ENCODE data around the gene TNIP3. TPM values are rescaled to one million over a fixed set of nuclear protein-coding genes. Genes with fewer than 3 reads are reported as not detected.

TNIP3 gene
- total RNA-seq, 3 donors from 2014 or later: 0.38 to 2.0 (median 1.1) TPM

GRCh38 chr4:121130326-121130660, 33.8 kb downstream of the TNIP3 start:
- DNase-seq (no peak), ATAC-seq (no peak)
- Histone ChIP-seq H3K36me3 (ENCODE audit: low read depth) (no peaks in the 10 kb centered on the region), H3K4me1 (ENCODE audit: low read depth) (no peaks in the 10 kb centered on the region), H3K4me3 (no peak overlapping the region), H3K9me3 (no peaks in the 10 kb centered on the region)
- no peak for TF ChIP-seq CTCF (IDR thresholded peaks at IDR 0.05)
- intact Hi-C loops (cut with DNase I, micrococcal nuclease): no loop called here

GRCh38 chr4:121129606-121130325, 34.4 kb downstream of the TNIP3 start:
- Histone ChIP-seq H3K9me3 (no peaks in the 10 kb centered on the region), H3K36me3 (ENCODE audit: low read depth) (no peaks in the 10 kb centered on the region), H3K4me1 (ENCODE audit: low read depth) (no peaks in the 10 kb centered on the region), H3K4me3 (no peak overlapping the region)
- intact Hi-C loops (cut with DNase I, micrococcal nuclease): no loop called here
- ATAC-seq (no peak), DNase-seq (no peak)
- TF ChIP-seq CTCF (IDR thresholded peaks at IDR 0.05): no peak

GRCh38 chr4:121127100-121127499, 37.0 kb downstream of the TNIP3 start:
- Histone ChIP-seq H3K36me3 (ENCODE audit: low read depth) (no peaks in the 10 kb centered on the region), H3K9me3 (no peaks in the 10 kb centered on the region), H3K4me1 (ENCODE audit: low read depth) (no peaks in the 10 kb centered on the region), H3K4me3 (no peak overlapping the region)
- TF ChIP-seq CTCF (IDR thresholded peaks at IDR 0.05): no peak
- intact Hi-C loops (cut with DNase I, micrococcal nuclease): no loop called here
- no peak for DNase-seq
- no peak for ATAC-seq

GRCh38 chr4:121126449-121127006, 37.6 kb downstream of the TNIP3 start:
- H3K9me3 ChIP-seq: no peaks in the 10 kb centered on the region
- ATAC-seq (no peak), DNase-seq (no peak)
- no peaks in the 10 kb centered on the region for H3K36me3 ChIP-seq (ENCODE audit: low read depth)
- no peak for TF ChIP-seq CTCF (IDR thresholded peaks at IDR 0.05)
- no peak overlapping the region for H3K4me3 ChIP-seq
- H3K4me1 ChIP-seq (ENCODE audit: low read depth): no peaks in the 10 kb centered on the region
- intact Hi-C loops (cut with DNase I, micrococcal nuclease): no loop called here

GRCh38 chr4:121125498-121125885, 38.6 kb downstream of the TNIP3 start:
- Histone ChIP-seq H3K4me3 (no peak overlapping the region), H3K4me1 (ENCODE audit: low read depth) (no peaks in the 10 kb centered on the region), H3K36me3 (ENCODE audit: low read depth) (no peaks in the 10 kb centered on the region), H3K9me3 (no peaks in the 10 kb centered on the region)
- no peak for DNase-seq
- no peak for TF ChIP-seq CTCF (IDR thresholded peaks at IDR 0.05)
- intact Hi-C loops (cut with DNase I, micrococcal nuclease): no loop called here
- ATAC-seq: no peak

All from mucosa of descending colon (tissue), 3 donors.